Measurements from ENCODE around the gene RPL38. TPM values are rescaled to one million over a fixed set of nuclear protein-coding genes. Genes with fewer than 3 reads are reported as not detected.

The RPL38 gene
- total and polyA plus RNA-seq, 2 experiments from 2014 or later = 286 to 5,312 TPM

- TF ChIP-seq ZNF462 (CRISPR knock-in tag; IDR thresholded peaks at IDR 0.05) = no peak
- TF ChIP-seq ZNF331 (CRISPR knock-in tag; IDR thresholded peaks at IDR 0.05; ENCODE audit: low read depth) = no peak
- TF ChIP-seq ZNF114 (CRISPR knock-in tag; IDR thresholded peaks at IDR 0.05) = no peak
- TF ChIP-seq POLR2AphosphoS5 (IDR thresholded peaks at IDR 0.05; ENCODE audit: low read depth) = no peak
- TF ChIP-seq STAT1 (IDR thresholded peaks at IDR 0.05; ENCODE audit: unreplicated experiment) = no peak
- TF ChIP-seq NANOG (IDR thresholded peaks at IDR 0.05; ENCODE audit: borderline replicate concordance) = no peak
Observed at GRCh38 chr17:74234486-74234885, 31.0 kb downstream of the RPL38 start (continued).

GRCh38 chr17:74235040-74235581, 31.6 kb downstream of the RPL38 start:
- Histone ChIP-seq H3K4me2 (no peak overlapping the region), H3K79me2 (replicated peaks; ENCODE audit: insufficient read depth) (no peaks in the 10 kb centered on the region), H2AFZ (no peak overlapping the region), H3K36me3 (ENCODE audit: insufficient read depth) (no peaks in the 10 kb centered on the region), H4K20me1 (replicated peaks; ENCODE audit: insufficient read depth) (no peaks in the 10 kb centered on the region), H3F3A (replicated peaks; ENCODE audit: low read depth) (no peaks in the 10 kb centered on the region), H3K4me1 (ENCODE audit: insufficient read depth) (no peaks in the 10 kb centered on the region), H3K9me2 (ENCODE audit: insufficient read depth) (no peaks in the 10 kb centered on the region), H3K4me3 (no peak overlapping the region), H3K27ac (ENCODE audit: low read depth) (no peak overlapping the region), H3K27me3 (ENCODE audit: insufficient read depth) (no peaks in the 10 kb centered on the region)
- Mint-ChIP-seq H3K27ac (no peak overlapping the region), H3K9me3 (no peaks in the 10 kb centered on the region; the same call in 2 of the 3 replicates), H3K4me3 (no peak overlapping the region), H3K36me3 (ENCODE audit: low read depth) (no peaks in the 10 kb centered on the region), H3K27me3 (ENCODE audit: insufficient read depth, low read depth, poor library complexity) (peaks cover 4% of the 10 kb centered on the region), H3K4me1 (peaks cover 11% of the 10 kb centered on the region)
- no peak for TF ChIP-seq CTCF (conservative IDR thresholded peaks at IDR 0.05; ENCODE audit: low read depth in 2 of 2)
- no peak for TF ChIP-seq EZH2phosphoT487 (IDR thresholded peaks at IDR 0.05; ENCODE audit: unreplicated experiment)
- no peak for TF ChIP-seq JUNB (IDR thresholded peaks at IDR 0.05; ENCODE audit: unreplicated experiment)
- no peak for TF ChIP-seq STAT1 (IDR thresholded peaks at IDR 0.05; ENCODE audit: unreplicated experiment)
- ATAC-seq = no peak
- DNase-seq (ENCODE audit: low spot score) = no peak

Data from GM23338 (cell line).